HepG2 (cell line): Measurements from ENCODE around the gene SORL1-AS1.

ENCODE experiments used
- ATRX ChIP-seq: sonication (generic); formaldehyde crosslinking; IDR thresholded peaks from 2 replicates; pipeline ENCODE4 v1.4.0; 2020; ENCODE audit warnings: missing genetic modification reagents, borderline replicate concordance
- ISL2 ChIP-seq: sonication (generic); formaldehyde crosslinking; IDR thresholded peaks from 2 replicates; pipeline ENCODE4 v1.5.0; 2020; ENCODE audit warnings: missing genetic modification reagents
- MYC ChIP-seq: sonication (generic); formaldehyde crosslinking; IDR thresholded peaks from 2 replicates; pipeline ENCODE4 v1.9.0; 2021; ENCODE audit warnings: missing genetic modification reagents, borderline replicate concordance
- NAIF1 ChIP-seq: sonication (generic); formaldehyde crosslinking; IDR thresholded peaks from 2 replicates; pipeline ENCODE4 v1.5.0; 2020; ENCODE audit warnings: mild to moderate bottlenecking, missing genetic modification reagents, borderline replicate concordance
- PCBP1 ChIP-seq: fragments of 200-400 bp; formaldehyde crosslinking; IDR thresholded peaks from 2 replicates; pipeline ENCODE4 v1.6.1; 2017; ENCODE audit warnings: mild to moderate bottlenecking, low read depth, low read length, borderline replicate concordance
- REL ChIP-seq: sonication (generic); formaldehyde crosslinking; conservative IDR thresholded peaks from 2 replicates; pipeline ENCODE4 v1.8.0; 2022; ENCODE audit warnings: mild to moderate bottlenecking, missing genetic modification reagents, moderate library complexity
- REXO4 ChIP-seq: sonication (generic); formaldehyde crosslinking; IDR thresholded peaks from 2 replicates; pipeline ENCODE4 v1.8.0; 2022; ENCODE audit warnings: missing genetic modification reagents, mild to moderate bottlenecking, borderline replicate concordance
- RXRB ChIP-seq: IDR thresholded peaks from 2 replicates; pipeline ENCODE4 v1.6.1; 2016; ENCODE audit warnings: borderline replicate concordance, missing genetic modification reagents, missing compliant biosample characterization
- SAP130 ChIP-seq: IDR thresholded peaks from 2 replicates; pipeline ENCODE4 v1.6.1; 2016; ENCODE audit warnings: low read depth
- SMC3 ChIP-seq: IDR thresholded peaks from 2 replicates; pipeline ENCODE4 v1.6.1; 2011; ENCODE audit warnings: low read length, improper control_type of control experiment
- SOX5 ChIP-seq: IDR thresholded peaks from 2 replicates; pipeline ENCODE4 v1.6.1; 2016; ENCODE audit warnings: borderline replicate concordance
- TMF1 ChIP-seq: sonication (generic); formaldehyde crosslinking; IDR thresholded peaks from 2 replicates; pipeline ENCODE4 v1.8.1; 2022; ENCODE audit warnings: low read depth, missing genetic modification reagents
- ZNF282 ChIP-seq: fragments of 450-650 bp; IDR thresholded peaks from 2 replicates; pipeline ENCODE4 v1.6.1; 2018; ENCODE audit not compliant: partially characterized antibody
- ZNF619 ChIP-seq: sonication (generic); formaldehyde crosslinking; IDR thresholded peaks from 2 replicates; pipeline ENCODE4 v1.4.0; 2020; ENCODE audit warnings: mild to moderate bottlenecking, missing genetic modification reagents
- ZNF644 ChIP-seq: IDR thresholded peaks from 2 replicates; pipeline ENCODE4 v1.6.1; 2016; ENCODE audit warnings: low read depth
- ZNF652 ChIP-seq: IDR thresholded peaks from 2 replicates; pipeline ENCODE4 v1.6.1; 2016; ENCODE audit warnings: low read depth, borderline replicate concordance
- TF ChIP-seq, protein P1 (sequence below): fragments of 450-650 bp; IDR thresholded peaks from 2 replicates; pipeline ENCODE4 v1.6.1; 2017
- TF ChIP-seq, protein P2 (sequence below): sonication (generic); formaldehyde crosslinking; IDR thresholded peaks from 2 replicates; pipeline ENCODE4 v1.4.0; 2020; ENCODE audit warnings: mild to moderate bottlenecking, missing genetic modification reagents
- TF ChIP-seq, protein P3 (sequence below): sonication (generic); formaldehyde crosslinking; IDR thresholded peaks from 2 replicates; pipeline ENCODE4 v1.5.0; 2020; ENCODE audit warnings: mild to moderate bottlenecking, missing genetic modification reagents, borderline replicate concordance
- TF ChIP-seq, protein P4 (sequence below): sonication (generic); formaldehyde crosslinking; IDR thresholded peaks from 2 replicates; pipeline ENCODE4 v1.8.1; 2022; ENCODE audit warnings: low read depth, mild to moderate bottlenecking, missing genetic modification reagents
- TF ChIP-seq, protein P5 (sequence below): sonication (generic); formaldehyde crosslinking; IDR thresholded peaks from 2 replicates; pipeline ENCODE4 v1.5.0; 2020; ENCODE audit warnings: mild to moderate bottlenecking, missing genetic modification reagents, moderate library complexity

SORL1-AS1 gene

DNA sequence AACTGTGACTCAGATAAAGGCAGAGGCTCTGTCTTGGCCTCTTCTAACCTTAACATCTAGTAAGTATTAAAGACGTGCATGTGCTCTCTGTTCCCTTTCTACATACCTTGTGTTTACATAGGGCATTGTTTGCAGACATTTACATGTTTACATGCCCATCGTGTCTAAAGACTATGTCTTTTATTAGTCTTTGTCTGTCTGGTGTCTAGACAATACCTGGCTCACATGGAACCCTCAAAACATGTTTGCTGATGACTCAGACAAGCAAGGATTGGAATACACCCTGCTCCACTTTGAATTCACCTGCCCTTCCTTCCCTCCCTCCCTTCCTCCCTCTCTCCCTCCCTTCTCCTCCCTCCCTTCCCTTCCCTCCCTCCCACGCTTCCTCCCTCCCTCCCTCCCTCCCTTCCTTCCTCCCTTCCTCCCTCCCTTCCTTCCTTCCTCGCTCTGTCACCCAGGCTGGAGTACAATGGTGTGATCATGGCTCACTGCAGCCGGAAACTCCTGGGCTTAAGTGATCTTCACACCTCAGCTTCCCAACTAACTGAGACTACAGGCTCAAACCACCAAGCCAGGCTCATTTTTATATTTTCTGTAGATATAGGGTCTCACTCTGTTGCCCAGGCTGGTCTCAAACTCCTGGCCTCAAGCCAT is 23.7 kb upstream of the SORL1-AS1 start (continued):
- TF ChIP-seq RXRB (CRISPR knock-in tag), result peak; percentile 58; the same call in 1 of the 2 replicates
- TF ChIP-seq MYC, result no peak
- TF ChIP-seq ZNF652 (CRISPR knock-in tag), result no peak
- TF ChIP-seq, protein P1, sequence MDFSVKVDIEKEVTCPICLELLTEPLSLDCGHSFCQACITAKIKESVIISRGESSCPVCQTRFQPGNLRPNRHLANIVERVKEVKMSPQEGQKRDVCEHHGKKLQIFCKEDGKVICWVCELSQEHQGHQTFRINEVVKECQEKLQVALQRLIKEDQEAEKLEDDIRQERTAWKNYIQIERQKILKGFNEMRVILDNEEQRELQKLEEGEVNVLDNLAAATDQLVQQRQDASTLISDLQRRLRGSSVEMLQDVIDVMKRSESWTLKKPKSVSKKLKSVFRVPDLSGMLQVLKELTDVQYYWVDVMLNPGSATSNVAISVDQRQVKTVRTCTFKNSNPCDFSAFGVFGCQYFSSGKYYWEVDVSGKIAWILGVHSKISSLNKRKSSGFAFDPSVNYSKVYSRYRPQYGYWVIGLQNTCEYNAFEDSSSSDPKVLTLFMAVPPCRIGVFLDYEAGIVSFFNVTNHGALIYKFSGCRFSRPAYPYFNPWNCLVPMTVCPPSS, result no peak
- TF ChIP-seq ZNF644 (CRISPR knock-in tag), result 0 out of 2 replicates have a peak, but pooled peaks have one; percentile 19
- TF ChIP-seq, protein P2, sequence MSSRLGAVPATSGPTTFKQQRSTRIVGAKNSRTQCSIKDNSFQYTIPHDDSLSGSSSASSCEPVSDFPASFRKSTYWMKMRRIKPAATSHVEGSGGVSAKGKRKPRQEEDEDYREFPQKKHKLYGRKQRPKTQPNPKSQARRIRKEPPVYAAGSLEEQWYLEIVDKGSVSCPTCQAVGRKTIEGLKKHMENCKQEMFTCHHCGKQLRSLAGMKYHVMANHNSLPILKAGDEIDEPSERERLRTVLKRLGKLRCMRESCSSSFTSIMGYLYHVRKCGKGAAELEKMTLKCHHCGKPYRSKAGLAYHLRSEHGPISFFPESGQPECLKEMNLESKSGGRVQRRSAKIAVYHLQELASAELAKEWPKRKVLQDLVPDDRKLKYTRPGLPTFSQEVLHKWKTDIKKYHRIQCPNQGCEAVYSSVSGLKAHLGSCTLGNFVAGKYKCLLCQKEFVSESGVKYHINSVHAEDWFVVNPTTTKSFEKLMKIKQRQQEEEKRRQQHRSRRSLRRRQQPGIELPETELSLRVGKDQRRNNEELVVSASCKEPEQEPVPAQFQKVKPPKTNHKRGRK, result no peak
- TF ChIP-seq PCBP1, result 0 out of 2 replicates have a peak, but pooled peaks have one; percentile 66
- TF ChIP-seq SMC3, result no peak
- no peak for TF ChIP-seq TMF1 (CRISPR knock-in tag)
- TF ChIP-seq REXO4 (CRISPR knock-in tag), result no peak
- no peak for TF ChIP-seq ZNF282
- TF ChIP-seq ATRX (CRISPR knock-in tag), result no peak
- peak; percentile 98 for TF ChIP-seq SOX5 (CRISPR knock-in tag)
- TF ChIP-seq ISL2 (CRISPR knock-in tag), result no peak
- no peak for TF ChIP-seq NAIF1 (CRISPR knock-in tag)
- TF ChIP-seq SAP130 (CRISPR knock-in tag), result peak; percentile 75
- TF ChIP-seq REL, result no peak
- no peak for TF ChIP-seq ZNF619 (CRISPR knock-in tag)
- TF ChIP-seq, protein P3, sequence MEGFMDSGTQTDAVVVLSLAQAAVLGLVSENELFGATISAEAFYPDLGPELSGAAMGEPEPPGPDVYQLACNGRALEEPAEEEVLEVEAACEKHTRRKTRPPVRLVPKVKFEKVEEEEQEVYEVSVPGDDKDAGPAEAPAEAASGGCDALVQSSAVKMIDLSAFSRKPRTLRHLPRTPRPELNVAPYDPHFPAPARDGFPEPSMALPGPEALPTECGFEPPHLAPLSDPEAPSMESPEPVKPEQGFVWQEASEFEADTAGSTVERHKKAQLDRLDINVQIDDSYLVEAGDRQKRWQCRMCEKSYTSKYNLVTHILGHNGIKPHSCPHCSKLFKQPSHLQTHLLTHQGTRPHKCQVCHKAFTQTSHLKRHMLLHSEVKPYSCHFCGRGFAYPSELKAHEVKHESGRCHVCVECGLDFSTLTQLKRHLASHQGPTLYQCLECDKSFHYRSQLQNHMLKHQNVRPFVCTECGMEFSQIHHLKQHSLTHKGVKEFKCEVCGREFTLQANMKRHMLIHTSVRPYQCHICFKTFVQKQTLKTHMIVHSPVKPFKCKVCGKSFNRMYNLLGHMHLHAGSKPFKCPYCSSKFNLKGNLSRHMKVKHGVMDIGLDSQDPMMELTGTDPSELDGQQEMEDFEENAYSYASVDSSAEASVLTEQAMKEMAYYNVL, result peak; percentile 94
- TF ChIP-seq, protein P4, sequence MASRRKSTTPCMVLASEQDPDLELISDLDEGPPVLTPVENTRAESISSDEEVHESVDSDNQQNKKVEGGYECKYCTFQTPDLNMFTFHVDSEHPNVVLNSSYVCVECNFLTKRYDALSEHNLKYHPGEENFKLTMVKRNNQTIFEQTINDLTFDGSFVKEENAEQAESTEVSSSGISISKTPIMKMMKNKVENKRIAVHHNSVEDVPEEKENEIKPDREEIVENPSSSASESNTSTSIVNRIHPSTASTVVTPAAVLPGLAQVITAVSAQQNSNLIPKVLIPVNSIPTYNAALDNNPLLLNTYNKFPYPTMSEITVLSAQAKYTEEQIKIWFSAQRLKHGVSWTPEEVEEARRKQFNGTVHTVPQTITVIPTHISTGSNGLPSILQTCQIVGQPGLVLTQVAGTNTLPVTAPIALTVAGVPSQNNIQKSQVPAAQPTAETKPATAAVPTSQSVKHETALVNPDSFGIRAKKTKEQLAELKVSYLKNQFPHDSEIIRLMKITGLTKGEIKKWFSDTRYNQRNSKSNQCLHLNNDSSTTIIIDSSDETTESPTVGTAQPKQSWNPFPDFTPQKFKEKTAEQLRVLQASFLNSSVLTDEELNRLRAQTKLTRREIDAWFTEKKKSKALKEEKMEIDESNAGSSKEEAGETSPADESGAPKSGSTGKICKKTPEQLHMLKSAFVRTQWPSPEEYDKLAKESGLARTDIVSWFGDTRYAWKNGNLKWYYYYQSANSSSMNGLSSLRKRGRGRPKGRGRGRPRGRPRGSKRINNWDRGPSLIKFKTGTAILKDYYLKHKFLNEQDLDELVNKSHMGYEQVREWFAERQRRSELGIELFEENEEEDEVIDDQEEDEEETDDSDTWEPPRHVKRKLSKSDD (CRISPR knock-in tag), result no peak
- TF ChIP-seq, protein P5, sequence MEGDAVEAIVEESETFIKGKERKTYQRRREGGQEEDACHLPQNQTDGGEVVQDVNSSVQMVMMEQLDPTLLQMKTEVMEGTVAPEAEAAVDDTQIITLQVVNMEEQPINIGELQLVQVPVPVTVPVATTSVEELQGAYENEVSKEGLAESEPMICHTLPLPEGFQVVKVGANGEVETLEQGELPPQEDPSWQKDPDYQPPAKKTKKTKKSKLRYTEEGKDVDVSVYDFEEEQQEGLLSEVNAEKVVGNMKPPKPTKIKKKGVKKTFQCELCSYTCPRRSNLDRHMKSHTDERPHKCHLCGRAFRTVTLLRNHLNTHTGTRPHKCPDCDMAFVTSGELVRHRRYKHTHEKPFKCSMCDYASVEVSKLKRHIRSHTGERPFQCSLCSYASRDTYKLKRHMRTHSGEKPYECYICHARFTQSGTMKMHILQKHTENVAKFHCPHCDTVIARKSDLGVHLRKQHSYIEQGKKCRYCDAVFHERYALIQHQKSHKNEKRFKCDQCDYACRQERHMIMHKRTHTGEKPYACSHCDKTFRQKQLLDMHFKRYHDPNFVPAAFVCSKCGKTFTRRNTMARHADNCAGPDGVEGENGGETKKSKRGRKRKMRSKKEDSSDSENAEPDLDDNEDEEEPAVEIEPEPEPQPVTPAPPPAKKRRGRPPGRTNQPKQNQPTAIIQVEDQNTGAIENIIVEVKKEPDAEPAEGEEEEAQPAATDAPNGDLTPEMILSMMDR (CRISPR knock-in tag), result no peak
